ENCODE data around the gene SLC25A36. TPM values are rescaled to one million over a fixed set of nuclear protein-coding genes. Genes with fewer than 3 reads are reported as not detected.
A peak's percentile ranks its signal among the peaks of the same experiment; 100 is the strongest.

SLC25A36 gene
- total RNA-seq, 4 donors from 2014 or later = 49.3 to 87.9 (median 53.2) TPM

- Histone ChIP-seq H3K9me3 (no peaks in the 10 kb centered on the region), H3K27me3 (no peaks in the 10 kb centered on the region), H3K4me1 (no peaks in the 10 kb centered on the region), H3K36me3 (no peaks in the 10 kb centered on the region), H3K4me3 (no peak overlapping the region), H3K27ac (no peak overlapping the region)
- TF ChIP-seq CTCF (IDR thresholded peaks at IDR 0.05) (no peak), POLR2A (IDR thresholded peaks at IDR 0.05) (no peak)
- no peak for DNase-seq
Measured at GRCh38 chr3:140924097-140924873, 17.4 kb upstream of the SLC25A36 start.

GRCh38 chr3:140927279-140928069 lies 14.2 kb upstream of the SLC25A36 start:
- Histone ChIP-seq H3K4me3 (no peak overlapping the region), H3K36me3 (no peaks in the 10 kb centered on the region), H3K4me1 (no peaks in the 10 kb centered on the region), H3K27ac (no peak overlapping the region), H3K9me3 (no peaks in the 10 kb centered on the region), H3K27me3 (no peaks in the 10 kb centered on the region)
- TF ChIP-seq POLR2A (IDR thresholded peaks at IDR 0.05) = no peak
- DNase-seq = no peak

GRCh38 chr3:140929446-140929845 lies 12.2 kb upstream of the SLC25A36 start:
- Histone ChIP-seq H3K27ac (no peak overlapping the region), H3K4me3 (no peak overlapping the region), H3K36me3 (no peaks in the 10 kb centered on the region), H3K27me3 (no peaks in the 10 kb centered on the region), H3K9me3 (no peaks in the 10 kb centered on the region), H3K4me1 (no peaks in the 10 kb centered on the region)
- DNase-seq = no peak
- TF ChIP-seq POLR2A (IDR thresholded peaks at IDR 0.05) (no peak), CTCF (IDR thresholded peaks at IDR 0.05) (no peak)

- TF ChIP-seq POLR2A (IDR thresholded peaks at IDR 0.05) = no peak
- Histone ChIP-seq H3K36me3 (no peaks in the 10 kb centered on the region), H3K9me3 (peaks cover 0 to 4% (median 0%) of the 10 kb centered on the region in 4 donors), H3K27ac (no peak overlapping the region), H3K27me3 (no peaks in the 10 kb centered on the region), H3K4me3 (no peak overlapping the region), H3K4me1 (no peaks in the 10 kb centered on the region)
- DNase-seq = peak in 1 of 3 donors; percentile 49
Measured at GRCh38 chr3:140931016-140931454, 10.6 kb upstream of the SLC25A36 start.

- Histone ChIP-seq H3K4me3 (no peak overlapping the region), H3K9me3 (peaks cover 0 to 6% (median 0%) of the 10 kb centered on the region in 4 donors), H3K36me3 (no peaks in the 10 kb centered on the region), H3K4me1 (no peaks in the 10 kb centered on the region), H3K27me3 (no peaks in the 10 kb centered on the region), H3K27ac (no peak overlapping the region)
- no peak for TF ChIP-seq POLR2A (IDR thresholded peaks at IDR 0.05)
- no peak for TF ChIP-seq CTCF (IDR thresholded peaks at IDR 0.05)
- no peak for DNase-seq
Measured at GRCh38 chr3:140931801-140932200, 9.8 kb upstream of the SLC25A36 start.

- TF ChIP-seq POLR2A (IDR thresholded peaks at IDR 0.05) = no peak
- TF ChIP-seq CTCF (IDR thresholded peaks at IDR 0.05) = no peak
- no peak for DNase-seq
- Histone ChIP-seq H3K36me3 (no peaks in the 10 kb centered on the region), H3K9me3 (peaks cover 0 to 6% (median 0%) of the 10 kb centered on the region in 4 donors), H3K27ac (no peak overlapping the region), H3K4me1 (no peaks in the 10 kb centered on the region), H3K4me3 (no peak overlapping the region), H3K27me3 (no peaks in the 10 kb centered on the region)
Measured at GRCh38 chr3:140933109-140933508, 8.5 kb upstream of the SLC25A36 start.

All from Peyer's patch (tissue), 4 donors.